ENCODE data around the gene NDUFAF8. TPM values are rescaled to one million over a fixed set of nuclear protein-coding genes. Genes with fewer than 3 reads are reported as not detected.

NDUFAF8 gene
- total RNA-seq, 1 donor from 2014 or later = 38.1 TPM

Other genes starting within 250 kb of the NDUFAF8 start
- 31.5 TPM for gene CHMP6, start 247.5 kb upstream of the NDUFAF8 start, total RNA-seq
- 101 TPM for gene BAIAP2, start 204.2 kb upstream of the NDUFAF8 start, total RNA-seq
- not detected for gene PVALEF, start 73.8 kb upstream of the NDUFAF8 start, total RNA-seq
- gene AATK, start 73.1 kb upstream of the NDUFAF8 start, total RNA-seq = 14.2 TPM
- 12.7 TPM for gene CEP131, start 16.4 kb upstream of the NDUFAF8 start, total RNA-seq
- 57.9 TPM for gene TEPSIN, start 263 bp upstream of the NDUFAF8 start, total RNA-seq
- 135 TPM for gene SLC38A10, start 56.0 kb downstream of the NDUFAF8 start, total RNA-seq
- gene BAHCC1, start 156.1 kb downstream of the NDUFAF8 start, total RNA-seq = 77.4 TPM

Data from mucosa of gallbladder (tissue), 1 donor.